ENCODE data around the gene SLC1A7.
A peak's percentile ranks its signal among the peaks of the same experiment; 100 is the strongest.

The SLC1A7 gene

DNA sequence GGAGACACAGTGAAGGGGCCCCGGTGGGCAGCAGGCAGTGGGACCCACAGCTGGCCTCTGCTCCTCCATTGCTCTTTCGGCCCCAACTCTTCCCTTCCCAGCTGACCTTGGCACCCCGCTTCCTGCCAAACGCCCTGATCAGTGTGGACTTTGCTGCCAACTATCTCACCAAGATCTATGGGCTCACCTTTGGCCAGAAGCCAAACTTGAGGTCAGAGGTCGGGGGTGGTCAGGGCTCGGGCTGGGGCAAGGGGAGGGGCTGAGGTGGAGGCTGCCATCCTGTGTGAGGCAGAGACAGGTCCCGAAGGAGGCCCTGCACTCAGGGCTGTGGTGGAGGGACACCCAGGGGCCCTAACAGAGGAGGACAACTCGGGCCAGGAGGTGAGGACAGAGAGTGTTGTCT lies 66.7 kb downstream of the SLC1A7 start:
- no peak for DNase-seq

DNA sequence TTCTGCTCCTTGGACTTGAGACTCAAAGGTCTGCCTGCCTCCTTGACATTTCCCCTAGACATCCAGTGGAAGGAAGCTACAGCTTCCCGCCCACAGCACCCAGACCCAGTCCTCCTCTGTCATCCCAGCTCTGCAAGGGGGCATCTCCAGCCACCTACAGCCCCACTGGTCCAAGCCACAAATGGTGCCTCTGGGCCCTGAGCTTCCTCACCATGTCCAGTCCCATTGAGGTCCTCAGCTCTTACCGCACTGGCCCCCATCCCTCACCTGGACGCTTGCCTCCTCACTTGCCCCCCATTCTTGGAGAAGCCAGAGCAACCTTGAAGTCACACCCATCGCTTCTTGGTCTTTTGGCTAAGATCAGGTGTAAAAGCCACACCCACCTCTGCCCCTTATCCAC lies 67.2 kb downstream of the SLC1A7 start:
- no peak for DNase-seq

DNA sequence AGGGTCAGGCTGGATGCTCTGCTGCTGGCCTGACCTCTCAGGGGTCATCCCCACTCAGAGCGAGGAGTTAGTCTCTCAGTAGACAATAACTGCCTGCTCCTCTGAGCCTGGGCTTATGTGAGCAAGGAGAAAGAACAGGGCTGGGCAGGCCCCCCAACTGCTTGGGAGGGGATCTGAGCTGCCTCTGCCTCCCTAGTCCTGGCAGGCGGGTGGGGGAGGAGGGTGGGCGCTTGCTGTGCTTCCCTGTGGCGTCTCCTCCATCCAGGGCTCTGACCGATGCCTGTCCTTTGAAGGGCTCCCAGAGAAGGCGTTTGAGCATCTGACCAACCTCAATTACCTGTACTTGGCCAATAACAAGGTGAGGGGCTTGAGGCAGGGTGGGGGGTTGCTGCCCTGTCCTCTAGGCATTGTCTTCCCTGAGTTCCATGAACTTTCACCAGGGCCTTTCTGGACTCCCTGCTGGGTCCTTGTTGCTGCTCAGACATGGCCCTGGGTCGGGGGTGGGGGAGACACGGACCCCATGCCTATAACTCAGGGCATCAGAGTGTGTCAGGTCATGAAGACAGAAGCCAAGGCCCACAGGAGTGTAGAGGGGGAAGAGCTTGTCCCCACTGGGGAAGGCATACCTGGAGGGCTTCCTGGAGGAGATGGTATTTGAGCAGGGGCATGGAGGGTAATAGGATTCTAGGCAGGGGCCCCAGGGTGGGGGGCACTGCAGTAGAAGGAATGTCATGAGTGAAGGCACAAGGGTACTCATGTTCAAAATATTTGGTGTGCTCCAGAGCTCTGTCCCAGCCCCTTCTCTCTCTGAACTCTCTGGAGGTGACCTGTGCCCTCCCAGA lies 67.9 kb downstream of the SLC1A7 start:
- DNase-seq: no peak

DNA sequence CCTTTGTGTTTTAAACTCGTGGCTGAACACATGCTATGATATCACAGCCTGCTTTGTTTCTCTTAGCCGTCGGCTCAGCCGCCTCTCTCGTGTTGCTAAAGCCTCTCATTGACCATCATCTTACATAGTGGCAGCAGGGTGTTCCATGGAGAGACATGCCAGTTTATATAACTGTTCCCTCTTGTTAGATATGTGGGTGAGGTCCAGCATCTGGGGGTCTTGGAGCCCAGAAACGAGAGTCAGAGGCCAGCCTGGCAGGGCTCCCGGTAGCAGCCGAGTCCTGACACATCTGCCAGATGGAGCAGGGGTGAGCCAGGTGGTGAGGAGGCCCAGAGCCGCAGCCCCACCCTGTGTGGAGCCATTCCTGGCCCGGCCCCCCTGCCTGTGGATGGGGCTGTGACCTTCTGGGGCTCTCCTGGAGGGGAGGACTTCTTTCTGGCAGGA lies 68.5 kb downstream of the SLC1A7 start:
- no peak for DNase-seq

DNA sequence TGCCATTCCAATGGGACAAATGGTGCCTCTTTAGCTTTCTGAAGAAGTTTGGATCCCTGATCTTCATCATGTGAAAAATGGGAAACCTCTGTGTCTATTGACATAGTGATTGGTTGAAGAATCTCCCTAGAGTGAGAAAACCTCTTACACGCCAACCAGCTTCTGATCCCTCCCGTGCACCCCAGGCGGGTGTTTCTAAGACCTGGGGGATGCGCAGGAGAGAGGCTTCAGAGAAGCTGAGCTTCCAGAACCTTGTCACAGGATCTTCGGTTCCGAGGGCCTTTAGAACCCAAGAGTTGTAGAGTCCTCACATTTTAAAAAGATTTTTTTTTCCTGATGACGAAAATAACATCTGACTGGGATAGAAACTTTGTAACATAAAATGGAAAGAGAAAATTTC lies 69.2 kb downstream of the SLC1A7 start:
- DNase-seq: no peak

DNA sequence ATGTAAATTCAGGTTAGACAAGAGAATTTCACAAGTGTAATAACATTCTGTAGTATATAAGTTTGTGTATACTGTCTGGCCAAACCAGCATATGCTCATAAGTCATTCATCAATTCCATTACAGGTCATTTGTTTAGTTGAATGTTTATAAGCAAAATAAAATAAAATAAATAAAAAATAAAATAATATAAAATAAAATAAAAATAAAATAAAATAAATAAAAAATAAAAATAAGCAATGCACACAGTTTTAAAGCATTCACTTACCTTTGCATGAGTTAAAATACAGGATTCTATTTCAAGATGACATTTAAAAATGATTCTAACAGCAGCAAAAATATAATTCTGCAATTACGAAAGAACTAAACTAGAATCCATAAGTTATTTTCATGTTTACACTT lies 70.5 kb downstream of the SLC1A7 start:
- no peak for DNase-seq

DNA sequence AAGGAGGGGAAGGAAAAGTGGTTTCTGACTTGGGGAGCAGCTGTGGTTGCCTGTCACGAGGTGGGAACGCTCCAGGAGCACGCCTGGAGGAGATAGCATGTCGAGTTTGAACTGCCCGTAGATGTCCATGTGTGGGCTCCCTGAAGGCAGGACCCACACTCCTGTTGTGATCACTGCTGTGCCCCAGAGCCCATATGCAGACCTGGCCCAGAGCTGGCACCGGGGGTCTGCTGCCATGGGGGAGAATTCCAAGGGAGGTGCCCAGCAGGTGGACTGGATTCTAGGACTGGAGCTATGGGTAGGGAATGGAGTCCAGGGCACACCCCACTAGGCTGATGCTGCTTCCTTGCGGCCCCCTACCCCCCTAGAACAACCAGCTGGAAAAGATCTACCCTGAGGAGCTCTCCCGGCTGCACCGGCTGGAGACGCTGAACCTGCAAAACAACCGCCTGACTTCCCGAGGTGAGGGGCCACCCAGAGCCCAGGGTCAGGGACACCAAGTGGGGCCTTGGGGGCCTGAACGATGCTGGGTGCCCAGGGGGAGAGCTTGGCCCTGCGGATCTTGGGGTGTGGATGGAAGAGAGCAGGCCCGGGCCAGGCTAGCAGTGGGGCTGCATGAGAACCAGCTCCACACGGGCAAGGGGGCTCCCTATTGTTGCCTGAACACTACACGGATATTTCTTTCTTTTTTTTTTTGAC lies 71.1 kb downstream of the SLC1A7 start:
- DNase-seq: no peak

DNA sequence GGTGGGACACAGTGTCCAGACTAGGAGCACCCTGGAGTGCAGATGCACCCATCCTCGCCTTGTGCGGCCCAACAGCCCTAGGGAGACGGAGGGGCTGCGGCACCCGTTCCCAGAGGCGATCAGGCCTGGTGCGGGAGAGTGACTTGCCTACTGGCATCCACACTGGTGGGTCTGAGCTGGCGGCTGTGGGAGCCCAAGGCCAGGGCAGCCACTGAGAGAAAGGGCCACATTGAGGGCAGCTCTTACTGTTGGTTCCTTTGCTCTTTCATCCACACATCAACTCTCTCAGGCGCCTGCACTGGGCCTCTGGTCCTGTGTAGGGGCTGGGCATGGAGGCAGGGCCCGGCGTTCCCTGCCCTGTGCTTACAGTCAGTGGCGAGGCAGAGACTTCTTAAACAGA lies 71.8 kb downstream of the SLC1A7 start:
- no peak for DNase-seq

DNA sequence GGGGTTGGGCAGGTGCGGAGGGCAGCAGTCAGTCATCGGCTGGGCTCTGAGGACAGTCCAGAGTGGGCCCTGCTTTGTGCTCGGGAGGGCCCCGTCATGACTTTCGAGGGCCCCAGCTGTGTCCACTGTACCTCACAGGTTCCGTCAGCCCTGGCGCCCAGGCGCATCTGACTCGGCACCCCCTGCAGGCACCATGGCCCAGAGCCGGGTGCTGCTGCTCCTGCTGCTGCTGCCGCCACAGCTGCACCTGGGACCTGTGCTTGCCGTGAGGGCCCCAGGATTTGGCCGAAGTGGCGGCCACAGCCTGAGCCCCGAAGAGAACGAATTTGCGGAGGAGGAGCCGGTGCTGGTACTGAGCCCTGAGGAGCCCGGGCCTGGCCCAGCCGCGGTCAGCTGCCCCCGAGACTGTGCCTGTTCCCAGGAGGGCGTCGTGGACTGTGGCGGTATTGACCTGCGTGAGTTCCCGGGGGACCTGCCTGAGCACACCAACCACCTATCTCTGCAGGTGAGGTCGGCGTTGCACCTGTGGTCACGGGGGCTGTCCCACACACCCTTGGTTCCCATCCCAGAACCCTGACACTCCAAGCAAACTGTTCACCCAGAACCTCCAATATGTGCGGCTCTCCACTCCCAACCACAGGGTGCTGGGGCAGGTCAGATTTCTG lies 72.6 kb downstream of the SLC1A7 start:
- DNase-seq: no peak

DNA sequence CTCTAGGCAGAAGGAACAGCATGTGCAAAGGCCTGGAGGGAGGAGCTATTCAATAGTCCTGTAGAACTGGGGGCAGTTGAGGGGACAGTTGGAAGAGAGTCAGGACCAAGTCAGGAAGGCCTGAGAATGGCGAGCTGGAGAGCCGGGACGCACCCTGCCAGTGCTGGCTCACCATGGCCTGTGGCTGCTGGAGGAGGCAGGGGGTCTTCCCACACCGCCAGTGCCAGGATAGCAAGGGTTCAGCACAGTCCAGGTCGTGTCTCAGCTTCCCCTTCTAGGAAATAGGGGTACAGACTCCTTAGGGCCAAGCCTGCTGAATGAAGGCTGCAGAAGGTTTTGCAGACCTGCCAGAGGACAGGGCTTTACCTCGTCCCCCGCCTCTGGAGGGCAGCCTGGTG lies 73.2 kb downstream of the SLC1A7 start:
- no peak for DNase-seq

DNA sequence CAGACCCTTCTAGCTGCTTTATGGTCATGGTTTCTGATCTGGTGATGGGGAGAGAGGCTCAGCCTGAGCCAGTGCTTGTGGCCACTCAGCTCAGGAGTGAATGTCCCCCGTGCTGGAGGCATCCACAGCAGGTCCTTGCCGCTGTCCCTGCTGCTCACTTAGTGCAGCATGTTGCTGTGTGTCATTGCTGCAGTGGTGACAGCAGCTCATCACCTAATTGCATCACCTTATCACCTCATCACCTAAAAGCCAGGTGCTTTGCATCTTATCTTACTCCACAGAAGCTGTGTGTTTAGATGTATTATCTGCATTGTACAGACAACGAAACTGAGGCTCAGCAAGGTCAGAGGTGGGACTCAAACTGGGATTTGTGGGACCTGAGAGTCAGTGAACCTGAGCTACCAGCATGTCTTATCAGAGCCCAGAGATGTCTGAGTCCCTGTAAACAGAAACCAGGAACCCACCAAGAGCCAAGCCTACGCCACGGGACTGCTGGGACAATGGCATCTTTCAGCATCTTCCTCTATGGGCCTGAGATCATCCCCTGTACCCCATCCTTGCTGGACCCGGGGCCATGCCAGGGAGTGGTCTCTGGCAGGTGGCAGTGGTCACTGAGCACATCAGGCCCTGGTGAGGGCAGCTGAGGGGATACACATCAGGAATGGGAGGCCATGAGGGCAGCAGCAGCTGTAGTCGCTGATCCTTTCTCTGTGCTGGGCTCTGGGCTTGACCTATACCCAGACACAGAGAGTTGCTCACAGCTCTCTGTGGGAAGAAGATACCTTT lies 73.9 kb downstream of the SLC1A7 start:
- DNase-seq: no peak

DNA sequence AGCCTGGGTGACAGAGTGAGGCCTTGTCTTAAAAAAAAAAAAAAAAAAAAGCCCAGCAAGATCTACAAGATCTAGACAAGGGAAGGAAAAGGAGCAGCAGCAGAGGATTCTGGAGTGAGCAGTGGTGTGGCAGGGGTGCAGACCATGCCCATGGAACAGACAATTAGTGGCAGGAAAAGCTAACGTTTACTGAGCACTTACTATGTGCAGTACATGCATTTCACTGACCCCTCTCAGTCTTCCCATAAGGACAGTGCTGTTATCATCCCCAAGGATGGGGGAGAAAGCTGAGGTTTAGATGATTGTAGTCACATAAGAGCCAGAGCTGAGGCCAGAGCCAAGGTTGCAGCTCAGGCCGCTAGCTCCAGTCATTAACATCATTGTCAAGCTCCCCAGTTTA lies 74.6 kb downstream of the SLC1A7 start:
- DNase-seq: no peak

DNA sequence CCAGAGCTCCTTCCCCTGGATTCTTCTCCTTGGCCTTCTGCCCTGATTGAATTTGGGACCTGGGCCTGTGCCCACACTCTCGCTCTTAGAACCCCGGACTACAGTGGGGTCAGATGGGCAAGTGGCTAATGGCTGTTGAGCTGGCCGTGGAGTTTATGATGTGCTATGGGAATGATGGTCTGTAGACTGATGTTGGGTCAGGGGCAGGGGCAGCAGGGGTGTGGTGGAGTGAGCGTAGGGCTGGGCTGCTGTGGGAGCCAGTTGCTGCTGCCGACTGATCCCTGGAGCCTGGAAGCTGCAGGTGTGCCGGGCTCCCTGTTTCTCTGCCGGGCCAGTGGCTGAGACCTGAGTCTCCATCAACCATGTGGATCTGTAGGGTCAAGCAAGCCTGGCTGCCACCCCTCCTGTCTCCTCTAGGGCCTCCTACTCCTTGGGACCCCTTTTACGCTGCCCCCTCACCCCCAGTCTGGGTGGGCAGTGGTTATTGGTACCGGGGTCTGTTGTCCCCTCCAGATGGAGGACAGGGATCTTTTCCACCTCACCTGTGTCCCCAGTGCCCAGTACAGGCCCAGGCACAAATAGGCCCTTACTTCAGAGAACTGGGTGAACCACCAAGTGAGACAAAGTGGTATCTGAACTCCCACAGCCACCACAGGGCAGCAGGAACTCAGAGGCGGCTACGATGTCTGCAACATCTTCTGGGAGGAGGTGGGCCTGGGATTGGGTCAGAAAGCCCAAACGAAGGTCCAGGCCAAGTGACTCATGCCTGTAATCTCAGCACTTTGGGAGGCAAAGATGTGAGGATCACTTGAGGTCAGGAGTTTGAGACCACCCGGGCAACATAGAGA lies 75.3 kb downstream of the SLC1A7 start:
- DNase-seq: no peak

DNA sequence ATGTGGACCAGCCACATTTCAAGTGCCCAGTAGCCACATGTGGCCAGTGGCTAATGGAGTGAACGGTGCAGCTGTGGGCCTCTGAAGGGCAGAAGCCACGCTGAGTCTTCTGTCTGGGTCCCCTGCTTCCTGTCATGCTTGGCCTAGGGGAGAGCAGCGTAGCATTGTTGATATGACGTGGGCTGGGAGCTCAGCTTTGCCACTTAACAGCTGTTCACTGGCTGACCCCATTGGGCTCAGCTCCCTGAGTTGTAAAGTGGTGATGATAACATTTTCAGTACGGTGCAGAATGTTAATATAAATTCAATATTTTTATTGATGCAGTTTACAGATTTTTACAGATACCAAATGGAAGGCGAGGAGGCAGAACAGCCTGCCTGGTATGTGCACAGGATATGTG lies 76.0 kb downstream of the SLC1A7 start:
- DNase-seq: no peak

DNA sequence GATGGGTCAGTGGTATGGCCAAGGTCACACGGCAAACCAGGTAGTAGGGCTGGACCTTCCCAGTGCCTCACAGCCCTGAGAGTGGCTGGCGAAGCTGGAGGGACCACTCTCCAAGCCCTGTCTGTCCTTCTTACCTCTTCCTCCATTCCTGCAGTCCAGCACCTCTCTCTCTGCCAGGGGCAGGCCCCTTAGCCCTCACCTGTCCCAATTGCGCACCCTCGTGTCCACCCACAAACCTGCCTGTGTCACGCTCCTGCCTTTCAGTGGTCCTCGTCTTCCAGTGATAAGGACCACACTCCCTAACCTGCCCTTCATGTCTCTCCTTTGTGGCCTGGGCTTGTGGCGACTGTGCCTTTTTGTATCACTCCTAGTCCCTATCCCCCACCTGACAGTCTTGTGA lies 77.0 kb downstream of the SLC1A7 start:
- no peak for DNase-seq

DNA sequence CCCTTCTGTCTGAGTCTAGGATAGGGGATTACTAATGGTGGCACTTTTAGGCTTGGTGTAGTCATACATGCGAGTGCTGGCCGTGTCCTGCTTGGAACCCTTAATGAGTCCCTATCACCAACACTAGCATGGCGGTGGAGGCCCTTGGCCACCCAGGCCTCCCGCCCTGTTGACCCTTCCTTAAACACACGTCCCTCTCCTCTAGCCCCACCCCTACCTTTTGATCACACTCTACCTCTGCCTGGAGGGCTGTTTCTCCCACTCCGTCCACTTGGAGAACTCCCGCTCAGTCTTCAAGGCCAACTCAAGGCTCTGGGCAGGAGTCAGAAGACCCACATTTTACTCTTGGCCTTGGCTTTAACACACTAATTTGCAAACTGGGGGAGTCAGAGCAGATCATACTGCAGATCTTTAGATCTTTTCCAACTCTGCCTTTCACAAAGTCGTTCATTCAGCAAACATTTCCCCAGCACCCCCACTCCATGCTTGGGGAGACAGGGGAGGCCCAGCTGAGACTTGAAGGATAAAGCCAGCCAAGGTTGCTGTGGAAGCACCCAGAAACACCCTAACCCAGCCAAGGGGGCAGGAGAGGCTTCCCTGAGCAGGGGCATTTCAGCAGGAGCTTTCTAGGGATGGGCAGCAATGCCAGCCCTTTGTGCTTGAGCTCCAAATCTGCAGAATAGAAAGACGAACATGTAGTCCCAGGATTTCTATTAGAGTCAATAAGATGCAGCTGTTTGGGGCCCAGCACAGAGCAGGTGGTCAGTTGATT lies 78.5 kb downstream of the SLC1A7 start:
- DNase-seq: peak; percentile 10

DNA sequence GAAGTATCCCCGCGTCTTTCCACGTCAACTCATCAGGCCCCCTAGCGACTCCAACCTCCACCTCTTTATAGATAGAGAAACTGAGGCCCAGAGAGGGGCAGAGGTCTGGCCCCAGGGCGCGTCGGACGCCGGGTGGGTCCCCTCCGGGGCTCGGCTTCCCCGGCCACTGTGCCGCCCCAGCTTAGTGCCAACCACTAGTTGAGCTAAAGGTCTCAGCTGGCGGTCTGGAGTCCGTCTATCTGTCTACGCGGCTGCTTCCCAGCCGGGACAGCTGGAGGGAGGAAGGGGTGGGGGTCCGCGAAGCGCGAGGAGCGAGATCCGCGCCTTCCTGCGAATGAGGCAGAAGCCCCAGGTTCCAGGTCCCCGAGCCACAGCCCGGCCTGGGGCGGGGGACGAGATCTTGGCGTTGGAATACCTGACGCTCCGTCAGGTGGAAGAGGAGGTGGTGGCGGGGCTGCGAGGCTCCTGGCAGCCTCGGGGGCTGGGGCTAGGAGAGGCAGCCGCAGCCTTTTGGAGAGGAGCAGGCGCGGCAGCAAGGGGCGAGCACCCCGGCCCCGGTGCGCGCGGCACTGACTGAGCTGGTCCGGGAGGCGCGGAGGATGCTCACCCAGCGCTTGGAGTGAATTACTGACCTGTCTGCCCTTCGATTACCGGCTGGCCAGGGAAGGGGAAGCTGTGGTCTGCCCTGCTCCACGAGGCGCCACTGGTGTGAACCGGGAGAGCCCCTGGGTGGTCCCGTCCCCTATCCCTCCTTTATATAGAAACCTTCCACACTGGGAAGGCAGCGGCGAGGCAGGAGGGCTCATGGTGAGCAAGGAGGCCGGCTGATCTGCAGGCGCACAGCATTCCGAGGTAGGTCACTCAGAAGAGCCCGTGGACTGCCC lies 79.5 kb downstream of the SLC1A7 start:
- DNase-seq: peak; percentile 56

DNA sequence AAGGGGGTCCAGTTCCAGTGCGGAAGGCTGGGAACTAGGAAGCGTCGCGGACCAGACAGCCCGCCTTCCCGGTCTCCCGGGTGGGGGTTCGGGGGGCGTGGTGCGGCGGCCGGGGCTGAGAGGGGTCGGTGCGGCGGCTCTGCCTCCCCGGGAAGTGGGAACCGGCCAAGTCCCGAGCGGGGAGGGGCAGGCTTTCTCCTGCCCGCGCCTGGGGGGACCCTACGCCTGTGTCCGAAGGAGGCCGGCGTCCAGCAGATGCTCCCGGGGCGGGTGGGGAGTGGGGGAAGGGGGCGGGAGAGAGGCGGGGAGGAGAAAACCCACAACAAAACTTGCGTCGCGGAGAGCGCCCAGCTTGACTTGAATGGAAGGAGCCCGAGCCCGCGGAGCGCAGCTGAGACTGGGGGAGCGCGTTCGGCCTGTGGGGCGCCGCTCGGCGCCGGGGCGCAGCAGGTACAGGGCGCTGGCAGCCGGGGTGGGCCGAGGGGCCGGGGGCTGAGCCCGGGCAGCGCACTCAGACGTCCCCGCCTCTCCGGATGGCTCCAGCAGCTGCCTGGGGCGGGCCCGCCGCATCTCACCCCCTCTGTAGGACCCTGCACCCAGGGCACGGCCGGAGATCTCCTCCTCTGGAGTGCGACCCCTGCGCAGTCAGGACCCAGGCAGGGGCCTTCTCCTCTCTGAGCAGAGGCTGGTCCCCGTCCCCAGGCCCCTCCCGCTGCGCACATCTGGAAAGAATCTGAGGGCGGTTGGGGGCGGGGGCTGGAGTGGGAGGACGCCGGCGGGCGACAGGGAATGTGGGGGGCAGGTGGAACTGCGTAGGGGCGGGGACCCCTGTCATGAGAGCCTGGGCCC lies 80.4 kb downstream of the SLC1A7 start, which contains the start of gene PODN:
TSS of gene PODN (plus strand) at position 355 of the 849 bp plus-strand sequence. CDS start 7,643 bp downstream, outside the sequence.
- peak; percentile 56 for DNase-seq
